ENCODE data around the gene TMEM132C.

GRCh38 chr12:128524439-128524838, 257.5 kb downstream of the TMEM132C start:
- no peak for TF ChIP-seq POLR2A (IDR thresholded peaks at IDR 0.05)
- no peak for TF ChIP-seq CTCF (IDR thresholded peaks at IDR 0.05)
